Effector CD8-positive, alpha-beta T cell (primary cell): ENCODE results near the gene STK11.

Experiments
- DNase-seq: peaks from one replicate; lab custom pipeline; 2025; lab: John Stamatoyannopoulos, UW

The STK11 gene

GRCh38 chr19:1261798-1262622 is 56.4 kb downstream of the STK11 start:
- DNase-seq = peak; percentile 44

- DNase-seq = no peak
Observed at GRCh38 chr19:1262623-1263123, 57.1 kb downstream of the STK11 start.

- DNase-seq = no peak
Observed at GRCh38 chr19:1263188-1263587, 57.6 kb downstream of the STK11 start.

GRCh38 chr19:1264801-1265614 is 59.4 kb downstream of the STK11 start:
- no peak for DNase-seq

- no peak for DNase-seq
Observed at GRCh38 chr19:1265615-1266128, 60.1 kb downstream of the STK11 start.

- DNase-seq = peak; percentile 73
Observed at GRCh38 chr19:1266129-1266915, 60.7 kb downstream of the STK11 start.

- DNase-seq = peak; percentile 49
Observed at GRCh38 chr19:1266916-1267476, 61.4 kb downstream of the STK11 start.

GRCh38 chr19:1267477-1268225 is 62.1 kb downstream of the STK11 start:
- DNase-seq = no peak

- DNase-seq = no peak
Observed at GRCh38 chr19:1268226-1269064, 62.9 kb downstream of the STK11 start.

GRCh38 chr19:1269065-1269477 is 63.5 kb downstream of the STK11 start, which contains the start of gene CIRBP:
TSS of gene CIRBP (plus strand) at chr19:1269332. CDS start at chr19:1270934, 1,602 bp downstream.
- DNase-seq = peak; percentile 98

- peak; percentile 80 for DNase-seq
Observed at GRCh38 chr19:1269478-1270212, 64.1 kb downstream of the STK11 start.

- DNase-seq = no peak
Observed at GRCh38 chr19:1270213-1270853, 64.8 kb downstream of the STK11 start.

GRCh38 chr19:1270854-1271527 is 65.4 kb downstream of the STK11 start:
- DNase-seq = no peak

- DNase-seq = no peak
Observed at GRCh38 chr19:1271528-1272422, 66.2 kb downstream of the STK11 start.

- no peak for DNase-seq
Observed at GRCh38 chr19:1272423-1273262, 67.1 kb downstream of the STK11 start.
